Measurements from ENCODE around the gene LMO7.
A peak's percentile ranks its signal among the peaks of the same experiment; 100 is the strongest.

The LMO7 gene

GRCh38 chr13:75682326-75682725 lies 46.2 kb downstream of the LMO7 start:
- no peak for DNase-seq (ENCODE audit: low read depth, low spot score)
- TF ChIP-seq, protein P1, sequence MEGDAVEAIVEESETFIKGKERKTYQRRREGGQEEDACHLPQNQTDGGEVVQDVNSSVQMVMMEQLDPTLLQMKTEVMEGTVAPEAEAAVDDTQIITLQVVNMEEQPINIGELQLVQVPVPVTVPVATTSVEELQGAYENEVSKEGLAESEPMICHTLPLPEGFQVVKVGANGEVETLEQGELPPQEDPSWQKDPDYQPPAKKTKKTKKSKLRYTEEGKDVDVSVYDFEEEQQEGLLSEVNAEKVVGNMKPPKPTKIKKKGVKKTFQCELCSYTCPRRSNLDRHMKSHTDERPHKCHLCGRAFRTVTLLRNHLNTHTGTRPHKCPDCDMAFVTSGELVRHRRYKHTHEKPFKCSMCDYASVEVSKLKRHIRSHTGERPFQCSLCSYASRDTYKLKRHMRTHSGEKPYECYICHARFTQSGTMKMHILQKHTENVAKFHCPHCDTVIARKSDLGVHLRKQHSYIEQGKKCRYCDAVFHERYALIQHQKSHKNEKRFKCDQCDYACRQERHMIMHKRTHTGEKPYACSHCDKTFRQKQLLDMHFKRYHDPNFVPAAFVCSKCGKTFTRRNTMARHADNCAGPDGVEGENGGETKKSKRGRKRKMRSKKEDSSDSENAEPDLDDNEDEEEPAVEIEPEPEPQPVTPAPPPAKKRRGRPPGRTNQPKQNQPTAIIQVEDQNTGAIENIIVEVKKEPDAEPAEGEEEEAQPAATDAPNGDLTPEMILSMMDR (IDR thresholded peaks at IDR 0.05; ENCODE audit: insufficient read depth, low read length, missing control alignments): no peak
- no peak overlapping the region for H3K4me3 ChIP-seq (ENCODE audit: low read depth, low read length)
- POLR2A ChIA-PET: no interaction called here
- CTCF ChIA-PET: interaction anchor here (0.9 to 1.5 kb wide), 3 partner anchors 10 to 13 kb away, joined by 4 to 5 read pairs (median 4); no protein-coding TSS in a partner anchor

GRCh38 chr13:75685239-75685697 lies 49.1 kb downstream of the LMO7 start:
- H3K4me3 ChIP-seq (ENCODE audit: low read depth, low read length): no peak overlapping the region; the same call in 1 of the 2 replicates
- ChIA-PET CTCF (interaction anchor here (0.7 to 6.7 kb wide), 8 partner anchors 9 to 789 kb away, joined by 3 to 106 read pairs (median 4); partner anchors contain the start of gene UCHL3), POLR2A (interaction anchor here (0.6 to 0.8 kb wide), 3 partner anchors 64 to 1494 kb away, joined by 3 to 4 read pairs (median 3); no protein-coding TSS in a partner anchor)
- DNase-seq (ENCODE audit: low read depth, low spot score): peak; percentile 84
- TF ChIP-seq, protein P1 (IDR thresholded peaks at IDR 0.05; ENCODE audit: insufficient read depth, low read length, missing control alignments): peak; percentile 61

DNA sequence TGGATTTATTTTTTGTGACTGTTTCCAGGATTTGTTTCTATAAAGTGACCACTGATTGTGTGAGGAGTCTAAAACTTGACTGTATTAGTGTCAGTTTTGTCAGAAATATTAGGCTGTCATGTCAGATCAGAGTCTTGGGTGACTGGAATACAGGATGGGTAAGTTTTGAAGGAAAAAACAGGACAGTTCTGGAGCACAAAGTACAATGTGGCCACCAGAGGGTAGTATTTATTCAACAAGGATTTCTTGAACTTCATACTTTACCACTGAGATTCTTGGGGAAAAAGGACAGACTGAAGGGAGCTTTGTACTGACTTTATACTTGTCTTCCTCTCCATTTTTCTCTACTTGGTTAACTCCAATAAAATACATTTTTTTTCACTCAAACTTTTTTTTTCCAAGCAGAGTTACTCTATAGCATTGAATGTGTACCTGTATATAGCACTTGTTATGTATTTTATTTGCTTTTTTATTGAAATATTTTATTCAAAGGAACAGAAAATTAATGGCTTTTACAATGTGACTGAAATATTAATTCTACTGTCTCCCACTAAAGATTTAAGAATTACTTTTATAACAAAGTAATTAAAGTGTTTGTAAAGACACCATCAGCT lies 51.1 kb downstream of the LMO7 start:
- no peak overlapping the region for H3K4me3 ChIP-seq (ENCODE audit: low read depth, low read length)
- no peak for DNase-seq (ENCODE audit: low read depth, low spot score)
- TF ChIP-seq, protein P1 (IDR thresholded peaks at IDR 0.05; ENCODE audit: insufficient read depth, low read length, missing control alignments): peak; percentile 32
- CTCF ChIA-PET: interaction anchor here (0.6 to 6.7 kb wide), 24 partner anchors 9 to 907 kb away, joined by 3 to 106 read pairs (median 3); no protein-coding TSS in a partner anchor
- POLR2A ChIA-PET: interaction anchor here (1.1 kb wide), 1 partner anchor 47 kb away, joined by 3 read pairs; no protein-coding TSS in a partner anchor

DNA sequence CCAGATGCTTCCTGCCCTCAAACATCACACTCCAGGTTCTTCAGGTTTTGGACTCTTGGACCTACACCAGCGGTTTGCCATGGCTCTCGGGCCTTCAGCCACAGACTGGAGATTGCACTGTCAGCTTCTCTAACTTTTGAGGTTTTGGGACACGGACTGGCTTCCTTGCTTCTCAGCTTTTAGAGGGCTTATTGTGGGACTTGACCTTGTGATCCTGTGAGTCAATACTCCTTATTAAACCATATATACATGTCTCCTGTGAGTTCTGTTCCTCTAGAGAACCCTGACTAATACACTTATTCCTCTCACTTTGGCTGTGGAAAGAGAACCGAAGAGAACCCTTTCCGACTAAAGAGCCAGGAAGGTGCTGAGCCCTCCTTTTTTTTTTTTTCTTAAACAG lies 53.6 kb downstream of the LMO7 start:
- POLR2A ChIA-PET: no interaction called here
- H3K4me3 ChIP-seq (ENCODE audit: low read depth, low read length): no peak overlapping the region
- TF ChIP-seq, protein P1 (IDR thresholded peaks at IDR 0.05; ENCODE audit: insufficient read depth, low read length, missing control alignments): no peak
- CTCF ChIA-PET: interaction anchor here (0.6 to 5.1 kb wide), 5 partner anchors 13 to 180 kb away, joined by 3 to 77 read pairs (median 4); no protein-coding TSS in a partner anchor
- no peak for DNase-seq (ENCODE audit: low read depth, low spot score)

DNA sequence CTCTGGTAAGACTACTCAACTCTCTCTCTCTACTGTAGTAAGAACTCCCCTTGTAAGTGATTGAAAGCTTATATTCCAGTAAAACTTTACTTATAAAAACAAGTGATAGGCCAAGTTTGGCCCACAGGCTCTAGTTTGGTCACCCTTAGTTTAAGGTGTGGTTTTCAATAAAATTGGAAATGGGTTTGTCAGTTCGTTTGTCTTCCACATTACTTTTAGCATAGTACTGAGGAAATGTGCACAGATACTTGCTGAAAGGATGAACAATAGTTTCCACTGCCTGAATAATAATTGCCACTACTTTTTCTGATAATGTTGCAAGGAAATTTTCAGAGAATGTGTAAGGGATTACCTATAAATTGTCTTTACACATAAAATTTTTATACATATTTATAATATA lies 54.5 kb downstream of the LMO7 start:
- H3K4me3 ChIP-seq (ENCODE audit: low read depth, low read length): no peak overlapping the region
- TF ChIP-seq, protein P1 (IDR thresholded peaks at IDR 0.05; ENCODE audit: insufficient read depth, low read length, missing control alignments): no peak
- ChIA-PET CTCF (interaction anchor here (1.4 to 5.1 kb wide), 2 partner anchors 12 to 17 kb away, joined by 4 to 77 read pairs; no protein-coding TSS in a partner anchor), POLR2A (no interaction called here)
- DNase-seq (ENCODE audit: low read depth, low spot score): no peak

GRCh38 chr13:75691183-75691582 lies 55.1 kb downstream of the LMO7 start:
- POLR2A ChIA-PET: no interaction called here
- DNase-seq (ENCODE audit: low read depth, low spot score): no peak
- CTCF ChIA-PET: interaction anchor here (5.1 kb wide), 1 partner anchor 18 kb away, joined by 77 read pairs; no protein-coding TSS in a partner anchor
- H3K4me3 ChIP-seq (ENCODE audit: low read depth, low read length): no peak overlapping the region
- TF ChIP-seq, protein P1 (IDR thresholded peaks at IDR 0.05; ENCODE audit: insufficient read depth, low read length, missing control alignments): no peak

Data from AG04449 (cell line).